K562 treated with DMSO at 1 percent for 4 hours (cell line): ENCODE data around the gene ALPK1. TPM values are rescaled to one million over a fixed set of nuclear protein-coding genes. Genes with fewer than 3 reads are reported as not detected.

ENCODE experiments used
- total RNA-seq: library from RNA; unstranded; fragments of 300-600 nt; gene quantifications from 2 replicates; pipeline ENCODE4 v1.2.3, GENCODE V29; 2022; ENCODE audit not compliant: insufficient read depth

ALPK1 gene
- 5.3 and 6.8 TPM in 2 replicates for total RNA-seq

GRCh38 chr4:112296949-112297880 is at the start of gene ALPK1:
Gene ALPK1 (plus strand): TSS chr4:112297369.

Other genes starting within 250 kb of the ALPK1 start
- 4.3 and 4.9 TPM in 2 replicates for gene FAM241A, start 151.9 kb upstream of the ALPK1 start, total RNA-seq
- gene AP1AR, start 65.6 kb upstream of the ALPK1 start, total RNA-seq, result 13.4 and 13.7 TPM in 2 replicates
- gene TIFA, start 11.5 kb upstream of the ALPK1 start, total RNA-seq, result 8.2 and 8.7 TPM in 2 replicates
- gene NEUROG2, start 218.8 kb downstream of the ALPK1 start, total RNA-seq, result not detected in 2 replicates